ENCODE data around the gene IGFBP4. TPM values are rescaled to one million over a fixed set of nuclear protein-coding genes. Genes with fewer than 3 reads are reported as not detected.

Gene IGFBP4
- total and polyA plus RNA-seq, 2 of the 13 experiments (the other 11 are each of a cell fraction or from before 2014, with no cell fraction given), result 4.1 to 49.0 TPM

DNA sequence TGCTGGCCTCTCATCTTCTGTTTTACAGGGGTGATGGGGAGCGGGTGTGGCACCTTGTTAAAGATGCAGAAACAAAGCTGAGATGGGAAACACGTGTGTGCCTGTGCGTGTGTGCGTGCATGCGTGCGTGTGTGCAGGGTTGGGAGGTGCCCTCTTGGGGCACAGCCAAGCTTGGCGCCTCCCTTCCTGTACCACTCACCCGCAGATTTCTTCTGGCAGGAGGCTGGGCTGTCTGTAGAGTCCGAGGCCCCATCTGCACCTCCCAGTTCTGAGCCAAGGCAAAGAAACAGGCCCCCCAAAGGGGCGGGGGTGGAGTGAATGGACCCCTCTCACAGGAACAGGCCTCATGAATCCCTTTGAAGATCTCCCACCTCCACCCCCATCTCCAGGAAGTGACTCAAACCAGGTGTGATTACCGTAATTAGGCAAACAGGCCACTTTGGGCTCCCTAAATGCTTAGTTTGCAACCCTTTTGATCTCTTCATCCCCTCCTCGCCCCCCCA lies 37.3 kb downstream of the IGFBP4 start (continued):
- TF ChIP-seq, protein P1, sequence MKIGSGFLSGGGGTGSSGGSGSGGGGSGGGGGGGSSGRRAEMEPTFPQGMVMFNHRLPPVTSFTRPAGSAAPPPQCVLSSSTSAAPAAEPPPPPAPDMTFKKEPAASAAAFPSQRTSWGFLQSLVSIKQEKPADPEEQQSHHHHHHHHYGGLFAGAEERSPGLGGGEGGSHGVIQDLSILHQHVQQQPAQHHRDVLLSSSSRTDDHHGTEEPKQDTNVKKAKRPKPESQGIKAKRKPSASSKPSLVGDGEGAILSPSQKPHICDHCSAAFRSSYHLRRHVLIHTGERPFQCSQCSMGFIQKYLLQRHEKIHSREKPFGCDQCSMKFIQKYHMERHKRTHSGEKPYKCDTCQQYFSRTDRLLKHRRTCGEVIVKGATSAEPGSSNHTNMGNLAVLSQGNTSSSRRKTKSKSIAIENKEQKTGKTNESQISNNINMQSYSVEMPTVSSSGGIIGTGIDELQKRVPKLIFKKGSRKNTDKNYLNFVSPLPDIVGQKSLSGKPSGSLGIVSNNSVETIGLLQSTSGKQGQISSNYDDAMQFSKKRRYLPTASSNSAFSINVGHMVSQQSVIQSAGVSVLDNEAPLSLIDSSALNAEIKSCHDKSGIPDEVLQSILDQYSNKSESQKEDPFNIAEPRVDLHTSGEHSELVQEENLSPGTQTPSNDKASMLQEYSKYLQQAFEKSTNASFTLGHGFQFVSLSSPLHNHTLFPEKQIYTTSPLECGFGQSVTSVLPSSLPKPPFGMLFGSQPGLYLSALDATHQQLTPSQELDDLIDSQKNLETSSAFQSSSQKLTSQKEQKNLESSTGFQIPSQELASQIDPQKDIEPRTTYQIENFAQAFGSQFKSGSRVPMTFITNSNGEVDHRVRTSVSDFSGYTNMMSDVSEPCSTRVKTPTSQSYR (CRISPR knock-in tag; IDR thresholded peaks at IDR 0.05; ENCODE audit: borderline replicate concordance), result peak; percentile 65; the same call in 1 of the 2 replicates
- TF ChIP-seq ZFX (CRISPR knock-in tag; IDR thresholded peaks at IDR 0.05; ENCODE audit: low read depth) (0 out of 2 replicates have a peak, but pooled peaks have one; percentile 19), HOXA3 (CRISPR knock-in tag; IDR thresholded peaks at IDR 0.05) (0 out of 2 replicates have a peak, but pooled peaks have one; percentile 11), SIX4 (CRISPR knock-in tag; IDR thresholded peaks at IDR 0.05) (no peak), TCF7 (IDR thresholded peaks at IDR 0.05; ENCODE audit: low read depth) (peak; percentile 78), AHR (CRISPR knock-in tag; IDR thresholded peaks at IDR 0.05) (0 out of 2 replicates have a peak, but pooled peaks have one; percentile 18), TCF7L2 (IDR thresholded peaks at IDR 0.05; ENCODE audit: low read depth, low read length) (peak; percentile 34; the same call in 1 of the 2 replicates)
- TF ChIP-seq, protein P2, sequence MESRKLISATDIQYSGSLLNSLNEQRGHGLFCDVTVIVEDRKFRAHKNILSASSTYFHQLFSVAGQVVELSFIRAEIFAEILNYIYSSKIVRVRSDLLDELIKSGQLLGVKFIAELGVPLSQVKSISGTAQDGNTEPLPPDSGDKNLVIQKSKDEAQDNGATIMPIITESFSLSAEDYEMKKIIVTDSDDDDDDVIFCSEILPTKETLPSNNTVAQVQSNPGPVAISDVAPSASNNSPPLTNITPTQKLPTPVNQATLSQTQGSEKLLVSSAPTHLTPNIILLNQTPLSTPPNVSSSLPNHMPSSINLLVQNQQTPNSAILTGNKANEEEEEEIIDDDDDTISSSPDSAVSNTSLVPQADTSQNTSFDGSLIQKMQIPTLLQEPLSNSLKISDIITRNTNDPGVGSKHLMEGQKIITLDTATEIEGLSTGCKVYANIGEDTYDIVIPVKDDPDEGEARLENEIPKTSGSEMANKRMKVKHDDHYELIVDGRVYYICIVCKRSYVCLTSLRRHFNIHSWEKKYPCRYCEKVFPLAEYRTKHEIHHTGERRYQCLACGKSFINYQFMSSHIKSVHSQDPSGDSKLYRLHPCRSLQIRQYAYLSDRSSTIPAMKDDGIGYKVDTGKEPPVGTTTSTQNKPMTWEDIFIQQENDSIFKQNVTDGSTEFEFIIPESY (CRISPR knock-in tag; IDR thresholded peaks at IDR 0.05), result peak; percentile 43; the same call in 1 of the 2 replicates
- TF ChIP-seq, protein P3, sequence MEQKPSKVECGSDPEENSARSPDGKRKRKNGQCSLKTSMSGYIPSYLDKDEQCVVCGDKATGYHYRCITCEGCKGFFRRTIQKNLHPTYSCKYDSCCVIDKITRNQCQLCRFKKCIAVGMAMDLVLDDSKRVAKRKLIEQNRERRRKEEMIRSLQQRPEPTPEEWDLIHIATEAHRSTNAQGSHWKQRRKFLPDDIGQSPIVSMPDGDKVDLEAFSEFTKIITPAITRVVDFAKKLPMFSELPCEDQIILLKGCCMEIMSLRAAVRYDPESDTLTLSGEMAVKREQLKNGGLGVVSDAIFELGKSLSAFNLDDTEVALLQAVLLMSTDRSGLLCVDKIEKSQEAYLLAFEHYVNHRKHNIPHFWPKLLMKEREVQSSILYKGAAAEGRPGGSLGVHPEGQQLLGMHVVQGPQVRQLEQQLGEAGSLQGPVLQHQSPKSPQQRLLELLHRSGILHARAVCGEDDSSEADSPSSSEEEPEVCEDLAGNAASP (CRISPR knock-in tag; IDR thresholded peaks at IDR 0.05; ENCODE audit: borderline replicate concordance), result peak; percentile 22; the same call in 1 of the 2 replicates

All from HepG2 (cell line).